ENCODE results near the gene PCNP. TPM values are rescaled to one million over a fixed set of nuclear protein-coding genes. Genes with fewer than 3 reads are reported as not detected.
"Not testable (repeated sequence)": the region's sequence is repeated elsewhere in the genome, so short reads cannot be mapped to it uniquely, and the experiment has no call there.

Gene PCNP
- total RNA-seq, 2 donors from 2014 or later: 196 to 205 TPM

DNA sequence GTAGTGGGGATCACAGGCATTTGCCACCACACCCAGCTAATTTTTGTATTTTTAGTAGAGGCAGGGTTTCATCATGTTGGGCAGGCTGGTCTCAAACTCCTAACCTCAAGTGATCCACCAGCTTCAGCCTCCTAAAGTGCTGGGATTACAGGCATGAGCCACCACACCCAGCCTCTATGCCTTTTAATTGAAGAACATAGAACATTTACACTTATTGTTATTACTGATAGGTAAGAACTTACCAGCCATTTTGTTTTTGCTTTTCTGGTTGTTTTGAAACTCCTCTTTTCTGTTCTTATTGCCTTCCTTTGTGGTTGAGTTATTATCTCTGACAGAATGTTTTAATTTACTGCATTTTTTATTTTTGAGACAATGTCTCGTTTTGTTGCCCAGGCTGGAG lies 29.2 kb downstream of the PCNP start:
- H3K9me3 Mint-ChIP-seq: no peaks in the 10 kb centered on the region
- H3K27ac Mint-ChIP-seq: no peak overlapping the region
- no peaks in the 10 kb centered on the region for H3K4me1 Mint-ChIP-seq
- no peak overlapping the region for H3K4me3 Mint-ChIP-seq
- no peaks in the 10 kb centered on the region for H3K27me3 Mint-ChIP-seq
- ATAC-seq (replicated peaks): no peak
- peaks cover under 1% of the 10 kb centered on the region for H3K36me3 Mint-ChIP-seq (ENCODE audit: low read depth)

DNA sequence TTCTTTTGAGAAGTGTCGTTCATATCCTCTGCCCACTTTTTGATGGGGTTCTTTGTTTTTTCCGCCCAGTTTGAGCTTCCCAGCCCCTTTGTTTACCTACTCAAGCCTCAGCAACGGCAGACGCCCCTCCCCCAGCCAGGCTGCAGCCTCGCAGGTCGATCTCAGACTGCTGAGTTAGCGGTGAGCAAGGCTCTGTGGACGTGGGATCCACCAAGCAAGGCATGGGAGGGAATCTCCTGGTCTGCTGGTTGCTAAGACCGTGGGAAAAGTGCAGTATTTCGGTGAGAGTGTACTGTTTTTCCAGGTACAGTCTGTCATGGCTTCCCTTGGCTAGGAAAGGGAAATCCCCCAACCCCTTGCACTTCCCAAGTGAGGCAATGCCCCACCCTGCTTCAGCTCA lies 31.4 kb downstream of the PCNP start:
- not testable (repeated sequence) for H3K9me3 Mint-ChIP-seq; H3K27ac Mint-ChIP-seq; ATAC-seq (replicated peaks); H3K4me3 Mint-ChIP-seq; H3K4me1 Mint-ChIP-seq; H3K36me3 Mint-ChIP-seq (ENCODE audit: low read depth); H3K27me3 Mint-ChIP-seq

DNA sequence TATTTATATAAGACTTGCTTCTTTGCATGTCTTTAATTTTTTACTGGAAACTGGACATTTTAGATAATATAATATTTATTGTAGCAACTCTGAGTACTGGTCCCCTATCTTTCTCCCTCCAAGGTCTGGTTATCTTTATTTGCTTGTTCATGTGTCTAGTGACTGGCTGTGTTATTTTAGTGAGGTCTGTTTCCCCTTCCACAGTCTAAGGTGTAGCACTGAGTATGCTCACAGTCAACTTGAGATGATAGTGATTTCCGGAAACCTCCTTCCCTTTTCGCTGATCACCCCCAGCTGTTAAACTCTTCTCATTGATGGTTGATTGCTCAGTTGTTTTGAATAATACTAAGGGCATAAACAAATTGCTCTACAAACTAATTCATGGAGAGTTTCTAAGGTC lies 37.0 kb downstream of the PCNP start:
- no peaks in the 10 kb centered on the region for H3K4me1 Mint-ChIP-seq
- no peak overlapping the region for H3K27ac Mint-ChIP-seq
- H3K36me3 Mint-ChIP-seq (ENCODE audit: low read depth): no peaks in the 10 kb centered on the region
- H3K4me3 Mint-ChIP-seq: no peak overlapping the region
- no peak for ATAC-seq (replicated peaks)
- no peaks in the 10 kb centered on the region for H3K9me3 Mint-ChIP-seq
- no peaks in the 10 kb centered on the region for H3K27me3 Mint-ChIP-seq

DNA sequence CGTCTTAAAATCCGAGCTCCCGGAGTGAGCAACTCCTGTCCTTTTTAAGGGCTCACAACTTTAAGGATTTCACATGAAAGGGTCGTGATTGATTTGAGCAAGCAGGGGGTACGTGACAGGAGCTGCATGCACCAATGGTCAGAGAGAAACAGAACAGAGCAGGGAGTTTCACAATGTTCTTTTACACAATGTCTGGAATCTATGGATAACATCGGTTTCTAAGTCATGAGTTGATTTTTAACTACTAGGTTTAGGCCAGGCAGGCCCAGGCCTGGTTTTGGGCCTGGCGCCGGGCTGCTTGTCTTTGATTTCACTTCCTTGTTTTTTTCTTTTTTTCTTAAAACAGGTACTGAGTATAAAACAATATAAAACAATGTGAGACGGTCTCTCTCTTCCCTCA lies 39.0 kb downstream of the PCNP start:
- not testable (repeated sequence) for H3K36me3 Mint-ChIP-seq (ENCODE audit: low read depth); H3K9me3 Mint-ChIP-seq; H3K4me3 Mint-ChIP-seq; ATAC-seq (replicated peaks); H3K27me3 Mint-ChIP-seq; H3K27ac Mint-ChIP-seq; H3K4me1 Mint-ChIP-seq

DNA sequence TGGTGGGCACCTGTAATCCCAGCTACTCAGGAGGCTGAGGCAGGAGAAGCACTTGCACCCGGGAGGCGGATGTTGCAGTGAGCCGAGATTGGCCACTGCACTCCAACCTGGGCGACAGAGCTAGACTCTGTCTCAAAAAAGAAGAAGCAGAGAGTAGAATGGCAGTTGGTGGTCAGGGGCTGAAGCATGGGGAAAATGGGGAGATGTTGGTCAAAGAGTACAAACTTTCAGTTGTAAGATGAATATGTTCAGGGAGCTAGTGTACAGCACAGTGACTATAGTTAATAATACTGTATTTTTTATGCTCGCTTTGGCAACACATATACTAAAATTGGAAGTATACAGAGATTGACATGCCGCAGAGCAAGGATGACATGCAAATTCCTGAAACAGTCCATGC lies 41.5 kb downstream of the PCNP start:
- Mint-ChIP-seq H3K9me3 (no peaks in the 10 kb centered on the region), H3K4me1 (no peaks in the 10 kb centered on the region)
- no peak for ATAC-seq (replicated peaks)

DNA sequence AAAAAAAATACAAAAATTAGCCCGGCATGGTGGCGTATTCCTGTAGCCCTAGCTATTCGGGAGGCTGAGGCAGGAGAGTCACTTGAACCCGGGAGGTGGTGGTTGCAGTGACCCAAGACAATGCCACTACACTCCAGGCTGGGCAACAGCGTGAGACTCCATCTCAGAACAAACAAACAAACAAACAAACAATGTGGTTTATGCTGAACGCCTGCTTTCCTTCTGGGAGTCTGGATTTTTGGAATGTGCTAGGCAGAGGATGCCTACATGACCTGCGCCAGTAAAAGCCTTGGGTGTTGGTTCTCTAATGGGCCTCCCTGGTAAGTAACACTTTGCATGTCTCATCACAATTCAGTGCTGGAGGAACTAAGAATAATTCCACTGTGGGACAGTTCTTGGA lies 43.5 kb downstream of the PCNP start:
- Mint-ChIP-seq H3K27me3 (no peaks in the 10 kb centered on the region), H3K4me3 (no peak overlapping the region), H3K4me1 (no peaks in the 10 kb centered on the region), H3K36me3 (ENCODE audit: low read depth) (no peaks in the 10 kb centered on the region), H3K9me3 (no peaks in the 10 kb centered on the region), H3K27ac (no peak overlapping the region)
- ATAC-seq (replicated peaks): no peak

More for the DNA sequence above, 41.5 kb downstream of the PCNP start:
- no peak overlapping the region for H3K27ac Mint-ChIP-seq
- H3K27me3 Mint-ChIP-seq: no peaks in the 10 kb centered on the region
- H3K36me3 Mint-ChIP-seq (ENCODE audit: low read depth): no peaks in the 10 kb centered on the region
- H3K4me3 Mint-ChIP-seq: no peak overlapping the region

DNA sequence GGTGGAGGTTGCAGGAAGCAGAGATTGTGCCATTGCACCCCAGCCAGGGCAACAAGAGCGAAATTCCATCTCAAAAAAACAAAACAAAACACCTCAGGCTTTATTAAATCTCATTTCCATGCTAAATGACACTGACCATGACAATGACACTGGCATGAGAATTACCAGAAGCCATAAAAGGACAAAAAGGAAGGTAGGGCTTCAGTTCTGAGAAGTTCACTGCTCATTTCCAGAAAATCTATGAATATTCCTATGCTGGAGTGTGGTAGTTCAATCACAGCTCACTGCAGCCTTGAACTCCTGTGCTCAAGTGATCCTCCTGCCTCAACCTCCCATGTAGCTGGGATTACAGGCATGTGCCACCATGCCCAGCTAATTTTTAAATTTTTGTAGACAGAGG lies 44.7 kb downstream of the PCNP start:
- no peak overlapping the region for H3K4me3 Mint-ChIP-seq
- H3K27me3 Mint-ChIP-seq: no peaks in the 10 kb centered on the region
- no peak for ATAC-seq (replicated peaks)
- no peaks in the 10 kb centered on the region for H3K36me3 Mint-ChIP-seq (ENCODE audit: low read depth)
- no peaks in the 10 kb centered on the region for H3K9me3 Mint-ChIP-seq
- H3K27ac Mint-ChIP-seq: no peak overlapping the region
- H3K4me1 Mint-ChIP-seq: no peaks in the 10 kb centered on the region

DNA sequence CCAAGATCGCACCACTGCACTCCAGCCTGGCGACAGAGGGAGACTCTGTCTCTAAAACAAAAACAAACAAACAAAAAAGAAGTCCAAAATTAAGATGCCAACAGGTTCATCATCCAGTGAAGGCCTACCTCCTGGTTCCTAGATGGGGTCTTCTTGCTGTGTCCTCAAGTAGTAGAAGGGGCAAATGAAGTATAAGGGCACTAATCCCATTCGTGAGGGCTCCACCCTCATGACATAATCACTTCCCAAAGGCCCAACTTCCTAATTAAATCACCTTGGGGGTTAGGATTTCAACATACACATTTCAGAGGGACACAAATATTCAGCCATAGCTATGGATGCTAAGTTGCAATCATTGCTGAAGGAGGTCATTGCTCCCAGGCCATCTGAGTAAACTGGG lies 45.8 kb downstream of the PCNP start:
- ATAC-seq (replicated peaks): no peak
- H3K4me1 Mint-ChIP-seq: no peaks in the 10 kb centered on the region
- no peak overlapping the region for H3K4me3 Mint-ChIP-seq
- H3K27ac Mint-ChIP-seq: no peak overlapping the region
- H3K27me3 Mint-ChIP-seq: no peaks in the 10 kb centered on the region
- H3K36me3 Mint-ChIP-seq (ENCODE audit: low read depth): no peaks in the 10 kb centered on the region
- no peaks in the 10 kb centered on the region for H3K9me3 Mint-ChIP-seq

DNA sequence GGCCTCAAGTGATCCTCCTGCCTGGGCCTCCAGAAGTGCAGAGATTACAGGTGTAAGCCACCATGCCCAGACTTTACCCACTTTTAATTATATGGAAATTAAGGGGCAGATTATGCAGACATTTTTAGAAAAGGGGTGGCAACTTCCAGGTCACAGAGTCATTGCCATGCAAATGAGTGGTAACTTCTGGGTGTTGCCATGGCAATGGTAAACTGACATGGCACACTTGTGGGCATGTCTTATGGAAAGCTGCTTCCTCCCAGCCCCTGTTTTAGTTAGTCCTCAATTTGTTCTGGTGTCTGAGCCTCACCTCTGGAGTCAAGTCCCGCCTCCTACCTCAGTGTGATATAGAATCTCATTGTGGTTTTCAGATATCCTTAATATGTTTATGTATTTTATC lies 49.7 kb downstream of the PCNP start:
- Mint-ChIP-seq H3K27me3 (no peaks in the 10 kb centered on the region), H3K27ac (no peak overlapping the region), H3K4me1 (no peaks in the 10 kb centered on the region), H3K36me3 (ENCODE audit: low read depth) (no peaks in the 10 kb centered on the region), H3K4me3 (no peak overlapping the region), H3K9me3 (no peaks in the 10 kb centered on the region)
- ATAC-seq (replicated peaks): no peak

DNA sequence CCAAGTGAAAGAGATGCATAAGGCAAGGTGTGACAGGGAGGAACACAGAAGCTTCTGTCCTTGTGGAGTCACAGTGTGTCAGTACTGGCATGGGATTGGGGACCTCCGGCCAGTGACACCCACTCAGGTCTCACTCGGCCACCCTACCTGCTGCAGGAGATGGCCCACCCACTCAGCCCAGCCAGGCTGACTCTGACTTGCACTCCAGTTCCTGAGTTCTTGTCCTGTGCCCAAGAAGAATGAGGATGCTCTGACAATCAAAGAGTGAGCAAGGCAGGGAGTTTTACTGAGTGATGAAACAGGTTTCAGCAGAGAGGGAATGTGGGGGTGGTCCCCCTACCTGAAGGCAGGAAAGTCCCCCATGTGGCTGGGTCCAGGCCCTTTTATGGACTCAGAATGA lies 50.9 kb downstream of the PCNP start:
- Mint-ChIP-seq H3K36me3 (ENCODE audit: low read depth) (no peaks in the 10 kb centered on the region), H3K4me3 (no peak overlapping the region), H3K27ac (peak overlapping the region; percentile 60), H3K27me3 (no peaks in the 10 kb centered on the region), H3K4me1 (no peaks in the 10 kb centered on the region), H3K9me3 (no peaks in the 10 kb centered on the region)
- no peak for ATAC-seq (replicated peaks)

DNA sequence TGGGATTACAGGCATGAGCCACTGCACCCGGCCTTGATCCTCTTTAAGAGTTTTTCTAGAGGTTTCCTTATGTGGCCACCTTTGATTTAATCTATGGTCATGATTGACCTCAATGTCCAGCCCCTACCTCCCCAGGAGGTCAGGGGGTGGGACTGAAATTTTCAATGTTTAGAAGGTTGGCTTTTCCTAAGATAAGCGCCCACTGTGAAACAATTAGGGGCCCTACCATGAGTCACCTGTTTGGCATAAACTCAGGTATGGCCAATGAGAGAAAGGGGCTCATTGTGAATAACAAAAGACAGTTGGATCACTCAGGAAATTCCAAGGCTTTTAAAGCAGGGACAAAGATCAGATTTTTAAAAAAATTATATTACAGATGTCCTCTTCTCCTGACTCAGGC lies 51.9 kb downstream of the PCNP start:
- H3K4me1 Mint-ChIP-seq: no peaks in the 10 kb centered on the region
- H3K36me3 Mint-ChIP-seq (ENCODE audit: low read depth): no peaks in the 10 kb centered on the region
- H3K27ac Mint-ChIP-seq: no peak overlapping the region
- H3K9me3 Mint-ChIP-seq: no peaks in the 10 kb centered on the region
- no peak overlapping the region for H3K4me3 Mint-ChIP-seq
- ATAC-seq (replicated peaks): no peak
- no peaks in the 10 kb centered on the region for H3K27me3 Mint-ChIP-seq

DNA sequence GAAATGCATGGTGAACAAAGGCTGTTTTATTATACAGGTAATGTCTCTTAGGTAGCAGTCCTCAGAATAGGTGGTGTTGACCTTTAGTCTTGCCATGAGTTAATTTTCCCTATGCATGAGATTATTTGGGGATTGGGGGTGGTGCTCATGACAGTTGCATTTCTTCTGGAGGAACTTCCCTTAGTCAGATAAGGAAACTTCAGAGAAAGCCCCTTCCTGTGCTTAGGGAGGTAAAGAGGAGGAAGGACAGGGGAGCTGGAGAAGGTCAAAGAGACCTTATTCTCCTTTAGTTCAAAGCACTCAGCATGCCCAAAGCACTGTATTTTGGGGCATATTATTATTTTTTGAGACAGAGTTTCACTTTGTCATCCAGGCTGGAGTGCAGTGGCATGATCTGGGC lies 55.2 kb downstream of the PCNP start:
- H3K36me3 Mint-ChIP-seq (ENCODE audit: low read depth): no peaks in the 10 kb centered on the region
- H3K27ac Mint-ChIP-seq: no peak overlapping the region
- no peaks in the 10 kb centered on the region for H3K4me1 Mint-ChIP-seq
- H3K4me3 Mint-ChIP-seq: no peak overlapping the region
- H3K27me3 Mint-ChIP-seq: no peaks in the 10 kb centered on the region
- H3K9me3 Mint-ChIP-seq: no peaks in the 10 kb centered on the region
- no peak for ATAC-seq (replicated peaks)

DNA sequence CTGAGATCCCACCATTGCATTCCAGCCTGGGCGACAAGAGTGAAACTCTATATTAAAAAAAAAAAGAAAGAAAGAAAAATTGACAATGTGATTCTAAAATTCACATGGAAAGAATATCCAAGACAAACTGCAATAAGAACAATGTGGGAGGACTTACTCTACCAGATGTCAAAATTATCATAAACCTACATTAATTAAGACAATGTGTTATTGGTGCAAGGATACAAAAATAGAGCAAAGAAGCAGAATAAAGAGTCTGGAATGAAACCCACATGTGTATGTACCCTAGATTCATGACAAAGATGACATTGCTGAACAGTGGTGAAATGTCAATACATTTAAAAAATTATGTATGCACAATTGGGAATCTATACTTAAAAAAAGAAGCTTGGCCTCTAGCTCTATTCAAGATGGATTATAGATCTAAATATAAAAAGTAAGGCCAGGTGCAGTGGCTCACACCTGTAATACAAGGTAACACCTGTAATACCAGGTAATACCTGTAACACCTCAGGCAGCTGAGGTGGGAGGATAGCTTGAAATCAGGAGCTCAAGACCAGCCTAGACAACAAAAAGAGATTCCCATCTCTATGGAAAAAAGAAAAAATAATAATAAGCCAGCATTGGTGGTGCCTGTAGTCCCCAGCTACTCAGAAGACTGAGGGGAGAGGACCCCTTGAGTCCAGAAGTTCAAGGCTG lies 57.3 kb downstream of the PCNP start:
- no peak for ATAC-seq (replicated peaks)
- Mint-ChIP-seq H3K36me3 (ENCODE audit: low read depth) (no peaks in the 10 kb centered on the region), H3K27me3 (no peaks in the 10 kb centered on the region), H3K27ac (no peak overlapping the region), H3K4me1 (no peaks in the 10 kb centered on the region), H3K9me3 (no peaks in the 10 kb centered on the region), H3K4me3 (no peak overlapping the region)

DNA sequence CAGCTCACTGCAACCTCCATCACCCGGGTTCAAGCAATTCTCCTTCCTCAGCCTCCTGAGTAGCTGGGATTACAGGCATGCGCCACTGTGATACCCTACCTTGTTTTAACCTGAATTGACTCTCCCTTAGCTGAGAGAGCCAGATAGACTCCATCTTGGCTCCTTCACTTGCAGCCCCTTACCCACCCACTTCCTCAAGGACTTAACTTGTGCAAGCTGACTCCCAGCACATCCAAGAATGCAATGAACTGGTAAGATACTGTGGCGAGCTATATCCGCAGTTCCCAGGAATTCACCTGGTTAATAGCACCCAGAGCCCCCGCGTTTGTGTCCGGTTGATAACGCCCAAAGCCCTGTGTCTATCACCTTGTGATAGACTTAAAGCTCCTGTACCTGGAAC lies 58.0 kb downstream of the PCNP start:
- not testable (repeated sequence) for H3K36me3 Mint-ChIP-seq (ENCODE audit: low read depth); H3K4me1 Mint-ChIP-seq; H3K9me3 Mint-ChIP-seq; H3K27me3 Mint-ChIP-seq; H3K4me3 Mint-ChIP-seq; H3K27ac Mint-ChIP-seq; ATAC-seq (replicated peaks)

DNA sequence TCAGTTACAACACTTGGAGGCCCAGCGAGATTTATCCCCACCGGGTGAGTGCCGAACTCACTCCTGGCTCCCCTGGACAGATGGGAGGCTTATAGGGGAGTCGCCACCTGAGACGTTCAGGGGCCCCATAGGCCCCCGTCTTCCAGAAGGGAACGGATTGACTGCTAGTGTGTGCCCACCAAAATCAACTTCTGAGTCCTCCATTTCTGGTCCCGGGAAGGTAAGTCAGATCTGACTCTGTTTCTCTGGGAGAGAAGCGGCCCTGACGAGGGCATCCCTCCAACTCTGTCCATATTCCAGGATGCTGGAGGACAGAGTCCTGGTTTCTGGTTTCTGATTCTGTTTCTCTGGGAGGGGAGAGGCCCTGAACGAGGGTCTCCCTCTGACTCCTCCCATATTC lies 58.6 kb downstream of the PCNP start:
- no peak for ATAC-seq (replicated peaks)
- no peak overlapping the region for H3K4me3 Mint-ChIP-seq
- no peaks in the 10 kb centered on the region for H3K27me3 Mint-ChIP-seq
- H3K27ac Mint-ChIP-seq: peak overlapping the region; percentile 69
- H3K9me3 Mint-ChIP-seq: no peaks in the 10 kb centered on the region
- no peaks in the 10 kb centered on the region for H3K4me1 Mint-ChIP-seq
- no peaks in the 10 kb centered on the region for H3K36me3 Mint-ChIP-seq (ENCODE audit: low read depth)

DNA sequence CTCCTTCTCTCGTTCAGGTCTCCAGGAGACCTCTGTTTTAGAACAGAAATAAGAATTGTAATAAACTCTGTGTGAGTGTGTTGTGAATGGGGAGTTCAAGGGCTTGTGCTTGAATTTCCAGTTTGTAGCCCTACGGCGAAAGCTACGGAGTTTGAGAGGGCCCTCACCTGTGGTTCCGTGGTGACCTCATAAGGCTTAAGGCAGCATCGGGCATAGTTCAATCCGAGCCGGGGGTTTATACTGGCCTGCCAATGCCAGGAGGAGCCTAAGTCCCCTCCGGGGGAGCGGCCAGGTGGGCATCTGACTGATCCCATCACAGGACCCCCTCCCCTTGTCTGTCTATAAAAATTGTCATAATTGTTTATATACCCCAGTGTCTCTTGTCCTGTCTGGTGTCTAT lies 59.2 kb downstream of the PCNP start:
- Mint-ChIP-seq H3K4me1 (no peaks in the 10 kb centered on the region), H3K4me3 (no peak overlapping the region), H3K27ac (peak overlapping the region; percentile 69), H3K36me3 (ENCODE audit: low read depth) (no peaks in the 10 kb centered on the region), H3K9me3 (no peaks in the 10 kb centered on the region), H3K27me3 (no peaks in the 10 kb centered on the region)
- ATAC-seq (replicated peaks): no peak
